ENCODE measurements around the gene RAD51B. TPM values are rescaled to one million over a fixed set of nuclear protein-coding genes. Genes with fewer than 3 reads are reported as not detected.
A peak's percentile ranks its signal among the peaks of the same experiment; 100 is the strongest.
"Not testable (repeated sequence)": the region's sequence is repeated elsewhere in the genome, so short reads cannot be mapped to it uniquely, and the experiment has no call there.

The RAD51B gene
- polyA plus RNA-seq, 1 experiment = 6.6 TPM

GRCh38 chr14:68041876-68042354 lies 222.3 kb downstream of the RAD51B start:
- CTCF ChIA-PET = interaction anchor here (0.6 kb wide), 1 partner anchor 438 kb away, joined by 3 read pairs; no protein-coding TSS in a partner anchor
- TF ChIP-seq, protein P1, sequence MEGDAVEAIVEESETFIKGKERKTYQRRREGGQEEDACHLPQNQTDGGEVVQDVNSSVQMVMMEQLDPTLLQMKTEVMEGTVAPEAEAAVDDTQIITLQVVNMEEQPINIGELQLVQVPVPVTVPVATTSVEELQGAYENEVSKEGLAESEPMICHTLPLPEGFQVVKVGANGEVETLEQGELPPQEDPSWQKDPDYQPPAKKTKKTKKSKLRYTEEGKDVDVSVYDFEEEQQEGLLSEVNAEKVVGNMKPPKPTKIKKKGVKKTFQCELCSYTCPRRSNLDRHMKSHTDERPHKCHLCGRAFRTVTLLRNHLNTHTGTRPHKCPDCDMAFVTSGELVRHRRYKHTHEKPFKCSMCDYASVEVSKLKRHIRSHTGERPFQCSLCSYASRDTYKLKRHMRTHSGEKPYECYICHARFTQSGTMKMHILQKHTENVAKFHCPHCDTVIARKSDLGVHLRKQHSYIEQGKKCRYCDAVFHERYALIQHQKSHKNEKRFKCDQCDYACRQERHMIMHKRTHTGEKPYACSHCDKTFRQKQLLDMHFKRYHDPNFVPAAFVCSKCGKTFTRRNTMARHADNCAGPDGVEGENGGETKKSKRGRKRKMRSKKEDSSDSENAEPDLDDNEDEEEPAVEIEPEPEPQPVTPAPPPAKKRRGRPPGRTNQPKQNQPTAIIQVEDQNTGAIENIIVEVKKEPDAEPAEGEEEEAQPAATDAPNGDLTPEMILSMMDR (IDR thresholded peaks at IDR 0.05; ENCODE audit: low read depth, low read length) = no peak
- Histone ChIP-seq H3K27me3 (ENCODE audit: control insufficient read depth, insufficient read depth, low read length) (no peaks in the 10 kb centered on the region), H3K4me3 (ENCODE audit: low read depth, low read length) (no peak overlapping the region), H3K27ac (ENCODE audit: low read depth, low read length) (no peak overlapping the region), H3K9me3 (ENCODE audit: control insufficient read depth, insufficient read depth, low read length) (no peaks in the 10 kb centered on the region)
- no peak for DNase-seq (ENCODE audit: low read depth, low spot score)
- POLR2A ChIA-PET = no interaction called here

DNA sequence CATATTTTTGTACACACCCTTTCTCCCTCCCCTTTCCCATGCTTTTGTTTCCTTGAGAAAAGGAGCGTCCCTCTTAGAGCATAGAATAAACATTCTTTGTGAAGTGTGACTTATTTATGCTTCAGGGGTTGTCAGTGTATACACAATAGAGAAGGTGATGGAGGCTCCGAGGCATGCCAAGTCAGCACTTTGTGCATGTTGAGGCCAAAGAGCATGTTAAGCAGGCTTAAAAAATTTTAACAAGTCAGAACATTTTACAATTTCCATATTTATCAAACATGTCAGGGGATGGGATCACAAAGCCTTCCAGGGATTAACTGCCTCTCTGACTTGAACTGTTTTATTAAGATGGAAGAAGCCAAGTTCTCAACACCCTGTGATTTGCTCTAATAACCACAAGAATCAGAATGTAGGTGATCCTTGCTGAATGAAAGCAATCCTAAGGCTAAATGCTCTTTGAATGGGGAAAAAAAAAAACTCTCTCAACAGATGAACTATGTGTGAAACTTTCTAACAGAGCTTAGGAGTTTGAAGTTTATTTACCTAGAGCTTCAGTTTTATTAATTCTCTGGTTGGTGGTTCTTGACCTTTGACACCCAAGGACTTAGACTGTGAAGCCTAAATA lies 223.1 kb downstream of the RAD51B start:
- no peak for DNase-seq (ENCODE audit: low read depth, low spot score)
- CTCF ChIA-PET = no interaction called here

GRCh38 chr14:68043752-68044151 lies 224.2 kb downstream of the RAD51B start:
- CTCF ChIA-PET = no interaction called here
- H3K27ac ChIP-seq (ENCODE audit: low read depth, low read length) = no peak overlapping the region
- no peaks in the 10 kb centered on the region for H3K27me3 ChIP-seq (ENCODE audit: control insufficient read depth, insufficient read depth, low read length)
- no peak for DNase-seq (ENCODE audit: low read depth, low spot score)
- no peak overlapping the region for H3K4me3 ChIP-seq (ENCODE audit: low read depth, low read length)
- POLR2A ChIA-PET = no interaction called here
- TF ChIP-seq, protein P1 (IDR thresholded peaks at IDR 0.05; ENCODE audit: low read depth, low read length) = no peak
- no peaks in the 10 kb centered on the region for H3K9me3 ChIP-seq (ENCODE audit: control insufficient read depth, insufficient read depth, low read length)

More for the DNA sequence above, 223.1 kb downstream of the RAD51B start:
- Histone ChIP-seq H3K27me3 (ENCODE audit: control insufficient read depth, insufficient read depth, low read length) (no peaks in the 10 kb centered on the region), H3K27ac (ENCODE audit: low read depth, low read length) (no peak overlapping the region), H3K4me3 (ENCODE audit: low read depth, low read length) (no peak overlapping the region), H3K9me3 (ENCODE audit: control insufficient read depth, insufficient read depth, low read length) (no peaks in the 10 kb centered on the region)
- POLR2A ChIA-PET = no interaction called here
- TF ChIP-seq, protein P1 (IDR thresholded peaks at IDR 0.05; ENCODE audit: low read depth, low read length) = no peak

GRCh38 chr14:68047906-68048305 lies 228.3 kb downstream of the RAD51B start:
- ChIA-PET POLR2A (interaction anchor here (0.6 kb wide), 1 partner anchor 745 kb away, joined by 3 read pairs; the partner anchor contains the start of gene ZFP36L1), CTCF (no interaction called here)
- peak; percentile 6 for DNase-seq (ENCODE audit: low read depth, low spot score)
- peaks cover 3% of the 10 kb centered on the region; the same call in 1 of the 2 replicates for H3K9me3 ChIP-seq (ENCODE audit: control insufficient read depth, insufficient read depth, low read length)
- no peak overlapping the region for H3K4me3 ChIP-seq (ENCODE audit: low read depth, low read length)
- no peaks in the 10 kb centered on the region for H3K27me3 ChIP-seq (ENCODE audit: control insufficient read depth, insufficient read depth, low read length)
- H3K27ac ChIP-seq (ENCODE audit: low read depth, low read length) = no peak overlapping the region
- TF ChIP-seq, protein P1 (IDR thresholded peaks at IDR 0.05; ENCODE audit: low read depth, low read length) = no peak

- CTCF ChIA-PET; H3K4me3 ChIP-seq (ENCODE audit: low read depth, low read length); H3K27ac ChIP-seq (ENCODE audit: low read depth, low read length); DNase-seq (ENCODE audit: low read depth, low spot score); H3K27me3 ChIP-seq (ENCODE audit: control insufficient read depth, insufficient read depth, low read length); POLR2A ChIA-PET; H3K9me3 ChIP-seq (ENCODE audit: control insufficient read depth, insufficient read depth, low read length): not testable (repeated sequence)
Measured at GRCh38 chr14:68048815-68049214, 229.2 kb downstream of the RAD51B start.

All from AG04450 (cell line).